Testis (tissue), 3 donors: ENCODE results near the gene ITPKC. TPM values are rescaled to one million over a fixed set of nuclear protein-coding genes. Genes with fewer than 3 reads are reported as not detected.

ENCODE experiments used
- DNase-seq: peaks from one replicate; pipeline ENCODE4 v3.0.0-alpha.2; 2019
- H3K27ac ChIP-seq, 2 donors: fragments of 200-600 bp; sonication (generic); one replicate each; pipeline ENCODE4 v1.5.1; 2019
- H3K27me3 ChIP-seq: fragments of 200-600 bp; sonication (generic); one replicate; pipeline ENCODE4 v1.5.1; 2019
- H3K36me3 ChIP-seq: fragments of 200-600 bp; sonication (generic); one replicate; pipeline ENCODE4 v1.5.1; 2017; ENCODE audit warnings: low read depth; ENCODE audit errors: missing control alignments
- H3K4me1 ChIP-seq: fragments of 200-600 bp; sonication (generic); one replicate; pipeline ENCODE4 v1.5.1; 2019
- H3K4me3 ChIP-seq, 2 donors: fragments of 200-600 bp; sonication (generic); one replicate each; pipeline ENCODE4 v1.5.1; 2017 to 2019
- H3K9me3 ChIP-seq: fragments of 200-600 bp; sonication (generic); one replicate; pipeline ENCODE4 v1.5.1; 2017
- POLR2A ChIP-seq: fragments of 450-650 bp; IDR thresholded peaks from one replicate; pipeline ENCODE4 v1.6.1; 2017; ENCODE audit warnings: antibody characterized with exemption, mild to moderate bottlenecking, moderate library complexity
- WGBS, 2 donors: methylation state at CpG; one replicate each; pipeline ENCODE4 v1.1.5; 2018; 5-methylcytosine and 5-hydroxymethylcytosine counted together
- intact Hi-C: fragments of 100-400 bp; cut with DNase I; formaldehyde crosslinking; loops from one replicate; pipeline ENCODE4 v1.15.1; 2023; ENCODE audit warnings: low total_unique reads
- polyA plus RNA-seq: library from polyadenylated mRNA; stranded (reverse); fragments of 350-450 nt; fragmentation: Illumina TruSeq; extraction: RNeasy Lipid Tissue Mini Kit (QIAGEN cat#74804); gene quantifications from one replicate; pipeline ENCODE4 v1.2.3, GENCODE V29; 2014; ENCODE audit warnings: low read depth, low replicate concordance; ENCODE audit not compliant: insufficient read depth
- total RNA-seq, 2 donors: library from RNA; depleted of rRNA; stranded (reverse); fragments of >200 nt; gene quantifications; one replicate each; pipeline ENCODE4 v1.2.3, GENCODE V29; 2016
- TF ChIP-seq, protein P1 (sequence below), 3 experiments: fragments of 450-650 bp in 2 of 3; fragments of 200-600 bp in 1 of 3; sonication (generic) in 1 of 3; IDR thresholded peaks; one replicate each; pipeline ENCODE4 v1.5.1; 2016 to 2019; ENCODE audit warnings: antibody characterized with exemption in 3 of 3, mild to moderate bottlenecking in 2 of 3, moderate library complexity in 1 of 3

The ITPKC gene
- total and polyA plus RNA-seq, 3 donors from 2014 or later, result 11.6 to 20.8 (median 19.2) TPM

DNA sequence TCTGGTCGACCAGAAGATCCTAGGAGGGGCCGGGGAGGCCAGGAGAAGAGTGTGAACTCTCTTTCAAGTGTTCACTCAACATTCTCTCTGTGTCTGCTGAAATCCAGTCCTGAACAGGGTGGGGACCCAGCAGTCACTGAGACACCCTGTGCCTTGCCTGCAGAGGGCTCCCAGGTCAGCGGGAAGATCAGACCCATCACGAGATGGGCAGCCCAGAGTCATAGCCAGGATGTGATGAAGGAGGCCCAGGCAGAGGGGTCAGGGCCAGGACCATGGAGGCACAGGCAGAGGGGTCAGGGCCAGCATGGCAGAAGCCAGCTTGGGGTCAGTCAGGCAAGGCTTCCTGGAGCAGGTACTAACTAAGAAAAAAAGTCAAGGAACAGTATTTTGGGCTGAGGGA lies 35.9 kb upstream of the ITPKC start:
- no peak overlapping the region for H3K4me3 ChIP-seq
- H3K27me3 ChIP-seq, result no peaks in the 10 kb centered on the region
- intact Hi-C loops, result no loop called here
- WGBS, 2 donors, result 81 to 93% methylated on average over 4 of the region's 4 CpGs
- TF ChIP-seq POLR2A, result no peak
- TF ChIP-seq, protein P1, sequence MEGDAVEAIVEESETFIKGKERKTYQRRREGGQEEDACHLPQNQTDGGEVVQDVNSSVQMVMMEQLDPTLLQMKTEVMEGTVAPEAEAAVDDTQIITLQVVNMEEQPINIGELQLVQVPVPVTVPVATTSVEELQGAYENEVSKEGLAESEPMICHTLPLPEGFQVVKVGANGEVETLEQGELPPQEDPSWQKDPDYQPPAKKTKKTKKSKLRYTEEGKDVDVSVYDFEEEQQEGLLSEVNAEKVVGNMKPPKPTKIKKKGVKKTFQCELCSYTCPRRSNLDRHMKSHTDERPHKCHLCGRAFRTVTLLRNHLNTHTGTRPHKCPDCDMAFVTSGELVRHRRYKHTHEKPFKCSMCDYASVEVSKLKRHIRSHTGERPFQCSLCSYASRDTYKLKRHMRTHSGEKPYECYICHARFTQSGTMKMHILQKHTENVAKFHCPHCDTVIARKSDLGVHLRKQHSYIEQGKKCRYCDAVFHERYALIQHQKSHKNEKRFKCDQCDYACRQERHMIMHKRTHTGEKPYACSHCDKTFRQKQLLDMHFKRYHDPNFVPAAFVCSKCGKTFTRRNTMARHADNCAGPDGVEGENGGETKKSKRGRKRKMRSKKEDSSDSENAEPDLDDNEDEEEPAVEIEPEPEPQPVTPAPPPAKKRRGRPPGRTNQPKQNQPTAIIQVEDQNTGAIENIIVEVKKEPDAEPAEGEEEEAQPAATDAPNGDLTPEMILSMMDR (IDR thresholded peaks at IDR 0.05), result no peak
- H3K9me3 ChIP-seq, result no peaks in the 10 kb centered on the region
- no peak overlapping the region for H3K27ac ChIP-seq
- H3K36me3 ChIP-seq, result no peaks in the 10 kb centered on the region
- DNase-seq, result no peak
- no peaks in the 10 kb centered on the region for H3K4me1 ChIP-seq

DNA sequence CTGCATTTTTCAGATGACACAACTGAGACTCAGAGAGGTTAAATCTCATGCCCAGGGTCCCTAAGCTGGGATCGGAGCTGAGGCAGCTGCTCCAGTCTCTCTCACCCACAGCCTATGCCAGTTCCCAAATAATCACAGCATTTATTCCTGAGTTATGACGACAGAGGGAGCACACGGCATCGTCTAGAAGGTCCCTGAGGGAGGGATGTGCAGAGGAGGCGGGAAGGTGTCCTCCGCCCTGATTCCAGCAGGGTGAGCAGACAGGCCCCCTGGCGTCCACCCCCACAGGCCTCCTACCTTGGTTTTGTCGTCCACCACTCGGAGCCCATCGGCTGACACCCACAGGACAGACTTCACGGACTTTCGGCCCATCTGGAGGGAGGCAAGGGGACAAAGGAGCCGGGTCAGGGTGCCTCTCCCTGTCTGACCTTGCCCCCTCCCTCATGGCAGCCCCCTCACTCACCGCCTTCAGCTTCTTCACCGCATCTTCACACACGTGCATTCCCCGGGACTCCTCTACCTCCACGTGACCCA lies 34.4 kb upstream of the ITPKC start:
- no peaks in the 10 kb centered on the region for H3K27me3 ChIP-seq
- no peaks in the 10 kb centered on the region for H3K9me3 ChIP-seq
- no peak for TF ChIP-seq POLR2A
- TF ChIP-seq, protein P1 (IDR thresholded peaks at IDR 0.05), result no peak
- intact Hi-C loops, result no loop called here
- no peak for DNase-seq
- H3K4me3 ChIP-seq, result no peak overlapping the region
- H3K36me3 ChIP-seq, result no peaks in the 10 kb centered on the region
- WGBS, 2 donors, result 86% methylated on average over 14 to 18 of the region's 18 CpGs
- no peaks in the 10 kb centered on the region for H3K4me1 ChIP-seq
- no peak overlapping the region for H3K27ac ChIP-seq

DNA sequence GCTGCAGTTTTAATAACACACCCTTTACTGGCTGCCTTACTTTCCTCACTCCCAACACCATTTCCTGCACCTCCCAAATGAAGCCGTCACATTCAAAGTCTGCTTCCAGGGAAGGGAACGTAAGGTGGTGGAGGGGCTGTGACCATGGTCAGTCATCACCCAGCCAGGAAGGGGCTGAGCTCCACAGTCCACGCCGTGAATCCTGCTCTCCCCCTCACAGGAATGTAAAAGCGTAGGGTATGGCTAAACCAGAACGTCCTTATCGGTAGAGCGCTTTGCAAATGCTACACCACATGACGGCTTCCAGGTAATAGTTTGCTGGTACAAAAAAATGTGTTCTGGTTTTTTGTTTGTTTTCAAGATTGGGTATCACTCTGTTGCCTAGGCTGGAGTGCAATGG lies 33.5 kb upstream of the ITPKC start:
- Histone ChIP-seq H3K4me3 (no peak overlapping the region), H3K36me3 (no peaks in the 10 kb centered on the region), H3K27me3 (no peaks in the 10 kb centered on the region), H3K27ac (no peak overlapping the region), H3K9me3 (no peaks in the 10 kb centered on the region), H3K4me1 (peaks cover 4% of the 10 kb centered on the region)
- TF ChIP-seq POLR2A, result no peak
- TF ChIP-seq, protein P1 (IDR thresholded peaks at IDR 0.05), result no peak
- WGBS, 2 donors, result 87 to 88% methylated on average over 9 of the region's 9 CpGs
- no peak for DNase-seq
- intact Hi-C loops, result no loop called here

DNA sequence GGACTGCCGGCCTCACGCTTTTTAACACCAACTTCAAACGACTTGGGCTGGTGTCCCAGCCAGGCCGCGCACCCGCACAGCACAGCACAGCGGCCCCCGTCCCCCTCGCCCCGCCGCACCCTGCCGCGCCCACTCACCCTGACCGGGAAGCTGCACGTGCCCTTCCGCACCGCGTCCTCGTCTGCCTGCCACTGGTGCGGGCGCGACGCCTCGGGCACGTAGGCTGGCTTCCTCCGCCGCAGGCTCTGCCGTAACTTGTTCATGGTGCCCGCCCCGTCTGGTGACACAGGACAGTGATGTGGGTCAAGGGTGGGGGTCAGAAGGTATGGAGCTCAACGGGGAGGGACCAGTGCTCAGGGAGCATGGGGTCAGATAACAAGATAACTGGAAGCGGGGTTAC lies 32.6 kb upstream of the ITPKC start:
- Histone ChIP-seq H3K4me1 (peaks cover 4% of the 10 kb centered on the region), H3K4me3 (no peak overlapping the region), H3K27me3 (no peaks in the 10 kb centered on the region), H3K36me3 (no peaks in the 10 kb centered on the region), H3K9me3 (no peaks in the 10 kb centered on the region), H3K27ac (no peak overlapping the region)
- WGBS, 2 donors, result 77 to 79% methylated on average over 31 to 32 of the region's 32 CpGs
- intact Hi-C loops, result no loop called here
- TF ChIP-seq, protein P1 (IDR thresholded peaks at IDR 0.05), result no peak
- TF ChIP-seq POLR2A, result no peak
- no peak for DNase-seq

DNA sequence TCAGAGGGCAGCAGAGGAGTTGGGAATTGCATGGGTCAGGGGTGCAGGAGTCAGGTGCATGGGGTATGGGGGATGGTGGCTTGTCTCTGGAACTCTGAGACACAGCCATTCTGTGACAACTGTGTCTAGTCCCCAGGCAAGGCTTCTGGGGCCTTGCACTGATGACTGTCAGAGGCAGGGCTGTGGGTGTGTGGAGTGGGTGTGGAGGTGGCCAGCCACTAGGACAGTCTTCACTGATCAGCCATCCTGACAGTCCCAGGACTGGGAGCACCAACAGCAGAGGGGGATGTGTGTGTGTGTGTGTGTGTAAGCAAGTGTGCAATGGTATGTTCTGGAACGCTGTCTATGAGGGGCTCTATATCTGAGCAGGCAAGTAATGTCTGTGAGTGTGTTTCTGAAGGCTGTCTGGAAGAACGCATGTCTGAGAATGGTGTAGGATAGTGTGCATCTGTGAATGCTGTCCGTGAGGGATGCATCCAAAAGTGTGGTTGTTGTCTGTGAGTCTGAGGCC lies 31.8 kb upstream of the ITPKC start:
- H3K27ac ChIP-seq, result no peak overlapping the region
- DNase-seq, result no peak
- no peak for TF ChIP-seq POLR2A
- TF ChIP-seq, protein P1 (IDR thresholded peaks at IDR 0.05), result no peak
- intact Hi-C loops, result no loop called here
- no peaks in the 10 kb centered on the region for H3K9me3 ChIP-seq
- no peaks in the 10 kb centered on the region for H3K36me3 ChIP-seq
- 77 to 88% methylated on average over 2 to 3 of the region's 3 CpGs for WGBS, 2 donors
- peaks cover 4% of the 10 kb centered on the region for H3K4me1 ChIP-seq
- H3K27me3 ChIP-seq, result no peaks in the 10 kb centered on the region
- H3K4me3 ChIP-seq, result no peak overlapping the region
